GM10248 (cell line): Measurements from ENCODE around the gene USP54.

Experiments
- CTCF ChIA-PET: fragments of 300-600 bp; sonication (Branson Sonifier 250); formaldehyde crosslinking; extraction: SDS; loops from one replicate; lab custom pipeline; 2021; ENCODE audit warnings: antibody characterized with exemption; lab: Yijun Ruan, JAX
- POLR2A ChIA-PET: fragments of 350-650 bp; sonication (Branson Sonifier 250); formaldehyde crosslinking; extraction: SDS; loops from one replicate; lab custom pipeline; 2020; ENCODE audit warnings: antibody characterized with exemption; lab: Yijun Ruan, JAX
- DNase-seq: peaks from one replicate; pipeline ENCODE4 v3.0.0; 2012; ENCODE audit errors: extremely low spot score
- TF ChIP-seq, protein P1 (sequence below): IDR thresholded peaks from 2 replicates; pipeline ENCODE4 v1.5.1; 2012; ENCODE audit warnings: mild to moderate bottlenecking, low read depth; ENCODE audit errors: extremely low read depth, missing control alignments, control extremely low read depth

Gene USP54

DNA sequence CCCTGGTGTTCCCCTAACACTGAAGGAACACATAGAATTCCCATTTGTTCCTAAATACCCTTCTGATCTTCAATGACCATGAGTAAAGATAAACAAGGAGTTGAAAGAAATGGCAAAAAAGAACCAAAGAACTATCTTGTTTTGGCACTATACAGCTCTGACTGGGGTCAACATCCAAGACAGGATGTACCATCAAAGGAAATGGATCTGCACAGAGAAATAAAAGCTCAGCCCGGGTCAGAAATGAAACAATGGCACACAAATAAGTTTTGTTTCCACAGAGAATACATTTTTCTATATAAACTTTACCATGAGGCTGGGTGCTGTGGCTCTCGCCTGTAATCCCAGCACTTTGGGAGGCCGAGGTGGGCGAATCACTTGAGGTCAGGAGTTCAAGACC lies 18.0 kb upstream of the USP54 start:
- CTCF ChIA-PET = interaction anchor here (4.7 kb wide), 1 partner anchor 79 kb away, joined by 22 read pairs; no protein-coding TSS in a partner anchor
- DNase-seq = no peak
- TF ChIP-seq, protein P1, sequence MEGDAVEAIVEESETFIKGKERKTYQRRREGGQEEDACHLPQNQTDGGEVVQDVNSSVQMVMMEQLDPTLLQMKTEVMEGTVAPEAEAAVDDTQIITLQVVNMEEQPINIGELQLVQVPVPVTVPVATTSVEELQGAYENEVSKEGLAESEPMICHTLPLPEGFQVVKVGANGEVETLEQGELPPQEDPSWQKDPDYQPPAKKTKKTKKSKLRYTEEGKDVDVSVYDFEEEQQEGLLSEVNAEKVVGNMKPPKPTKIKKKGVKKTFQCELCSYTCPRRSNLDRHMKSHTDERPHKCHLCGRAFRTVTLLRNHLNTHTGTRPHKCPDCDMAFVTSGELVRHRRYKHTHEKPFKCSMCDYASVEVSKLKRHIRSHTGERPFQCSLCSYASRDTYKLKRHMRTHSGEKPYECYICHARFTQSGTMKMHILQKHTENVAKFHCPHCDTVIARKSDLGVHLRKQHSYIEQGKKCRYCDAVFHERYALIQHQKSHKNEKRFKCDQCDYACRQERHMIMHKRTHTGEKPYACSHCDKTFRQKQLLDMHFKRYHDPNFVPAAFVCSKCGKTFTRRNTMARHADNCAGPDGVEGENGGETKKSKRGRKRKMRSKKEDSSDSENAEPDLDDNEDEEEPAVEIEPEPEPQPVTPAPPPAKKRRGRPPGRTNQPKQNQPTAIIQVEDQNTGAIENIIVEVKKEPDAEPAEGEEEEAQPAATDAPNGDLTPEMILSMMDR = no peak
- POLR2A ChIA-PET = no interaction called here

DNA sequence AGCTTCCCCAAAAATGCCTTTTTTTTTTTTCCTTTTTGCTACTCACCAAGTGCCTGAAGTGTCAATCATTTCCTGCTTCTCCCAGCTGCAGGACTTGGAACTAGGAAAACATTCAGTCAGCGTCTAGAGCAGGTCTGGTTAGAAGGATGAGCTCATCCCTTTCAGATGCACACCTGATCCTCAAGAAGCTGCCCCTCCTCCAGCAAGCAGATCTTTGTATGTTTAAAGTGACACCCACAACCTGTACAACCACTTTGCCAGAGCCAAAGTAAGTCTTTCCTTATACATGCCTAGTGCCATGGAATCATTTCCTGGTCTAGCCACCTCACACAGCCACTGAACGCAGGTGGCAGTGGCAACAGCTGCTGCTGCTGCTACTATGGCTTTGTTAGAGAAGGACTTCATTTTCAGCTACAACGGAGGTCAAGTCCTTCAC lies 10.4 kb upstream of the USP54 start:
- ChIA-PET CTCF (interaction anchor here (1.1 to 2.8 kb wide), 4 partner anchors 10 to 42 kb away, joined by 3 to 9 read pairs (median 4); partner anchors contain the start of gene USP54), POLR2A (interaction anchor here (0.6 kb wide), 1 partner anchor 116 kb away, joined by 3 read pairs; no protein-coding TSS in a partner anchor)
- DNase-seq = no peak
- TF ChIP-seq, protein P1 = no peak

DNA sequence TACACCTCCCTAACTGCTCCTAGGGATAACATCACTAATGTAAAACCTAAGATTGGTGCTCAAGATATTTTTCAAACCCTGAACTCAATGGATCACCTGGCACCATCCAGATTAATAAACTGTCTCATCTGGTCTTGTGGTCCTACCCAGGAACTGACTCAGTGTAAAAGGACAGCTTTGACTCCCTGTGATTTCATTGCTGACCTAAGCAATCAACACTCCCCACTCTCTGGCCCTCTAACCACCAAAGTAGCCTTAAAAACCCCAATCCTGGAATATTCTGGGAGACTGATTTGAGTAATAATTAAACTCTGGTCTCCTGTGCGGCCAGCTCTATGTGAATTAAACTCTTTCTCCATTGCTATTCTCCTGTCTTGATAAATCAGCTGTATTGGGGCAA lies 6.2 kb upstream of the USP54 start:
- TF ChIP-seq, protein P1 = no peak
- ChIA-PET POLR2A (no interaction called here), CTCF (interaction anchor here (1.2 to 2.3 kb wide), 2 partner anchors 11 to 21 kb away, joined by 3 to 7 read pairs; no protein-coding TSS in a partner anchor)
- DNase-seq = no peak

DNA sequence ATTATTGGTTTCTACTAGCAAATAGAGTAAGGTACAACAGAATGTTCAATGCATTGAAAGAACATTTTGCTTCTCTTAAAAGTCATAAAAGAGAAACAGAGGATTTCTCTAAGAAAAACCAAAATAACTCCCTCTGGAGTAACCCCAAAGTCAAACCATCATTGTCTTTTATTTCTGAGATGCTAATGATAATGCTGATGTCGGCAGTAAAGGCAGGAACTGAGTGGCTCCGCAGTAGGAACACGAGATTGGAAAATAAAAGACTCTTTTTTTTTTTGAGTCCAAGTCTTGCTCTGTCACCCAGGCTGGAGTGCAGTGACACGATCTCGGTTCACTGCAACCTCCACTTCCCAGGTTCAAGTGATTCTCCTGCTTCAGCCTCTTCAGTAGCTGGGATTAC lies 2.7 kb upstream of the USP54 start:
- ChIA-PET POLR2A (no interaction called here), CTCF (interaction anchor here (2.1 kb wide), 1 partner anchor 51 kb away, joined by 8 read pairs; no protein-coding TSS in a partner anchor)
- TF ChIP-seq, protein P1 = no peak
- no peak for DNase-seq

DNA sequence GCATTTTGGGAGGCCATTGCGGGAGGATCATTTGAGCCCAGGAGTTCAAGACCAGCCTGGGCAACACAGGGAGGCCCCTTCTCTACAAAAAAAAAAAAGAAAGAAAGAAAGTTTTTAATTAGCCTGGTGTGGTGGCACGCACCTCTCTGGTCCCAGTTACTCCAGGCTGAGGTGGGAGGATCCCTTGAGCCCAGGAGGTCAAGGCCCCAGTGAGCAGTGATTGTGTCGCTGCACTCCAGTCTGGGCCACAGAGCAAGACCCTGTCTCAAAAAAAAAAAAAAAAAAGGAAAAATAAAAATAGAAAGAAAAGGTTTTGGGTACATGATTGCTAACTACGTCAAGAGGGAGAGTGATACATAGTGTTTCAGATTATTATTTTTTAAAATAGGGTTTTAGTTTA lies 2.0 kb upstream of the USP54 start:
- ChIA-PET CTCF (no interaction called here), POLR2A (no interaction called here)
- TF ChIP-seq, protein P1 = no peak
- no peak for DNase-seq

DNA sequence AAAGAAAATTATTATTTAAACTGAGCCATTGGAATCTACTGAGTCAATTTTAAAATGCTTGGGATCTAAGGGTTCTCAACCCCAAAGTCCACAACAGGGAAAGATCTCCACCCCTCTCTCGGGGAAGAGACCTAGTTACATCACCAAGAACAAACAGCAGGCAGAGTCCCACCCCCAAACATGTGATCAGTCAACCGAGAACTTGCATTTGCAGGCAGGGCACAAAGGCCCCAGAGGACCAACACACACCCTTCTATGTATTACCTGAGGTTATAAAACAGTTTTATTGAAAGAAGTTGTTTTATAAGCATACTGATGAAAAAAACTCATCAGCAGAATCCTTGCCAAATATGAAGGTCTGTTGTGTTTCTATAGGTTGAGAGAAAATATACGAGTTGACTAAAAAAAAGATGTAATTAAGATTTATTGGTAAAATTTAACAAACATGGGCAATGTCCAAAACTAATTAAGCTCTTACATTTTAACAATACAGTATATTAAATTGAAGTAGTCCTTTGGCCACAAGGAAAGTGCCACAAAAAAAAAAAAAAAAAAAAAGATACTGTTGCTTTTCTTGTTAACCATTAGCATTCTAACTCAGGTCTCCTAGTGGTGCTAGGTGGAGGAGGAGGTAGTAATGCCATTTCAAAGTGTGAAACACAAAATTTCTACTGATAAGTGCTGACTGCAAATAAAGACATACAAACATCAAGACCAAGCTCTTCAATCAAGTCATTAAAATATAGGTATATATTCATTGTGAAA lies 975 bp upstream of the USP54 start:
- DNase-seq = peak; percentile 38
- TF ChIP-seq, protein P1 = no peak
- POLR2A ChIA-PET = no interaction called here
- CTCF ChIA-PET = interaction anchor here (1.6 to 1.9 kb wide), 3 partner anchors 9 to 63 kb away, joined by 4 to 9 read pairs (median 5); no protein-coding TSS in a partner anchor
